Suprapubic skin (tissue), 4 donors: ENCODE measurements around the gene TENT4A. TPM values are rescaled to one million over a fixed set of nuclear protein-coding genes. Genes with fewer than 3 reads are reported as not detected.
"Not testable (repeated sequence)": the region's sequence is repeated elsewhere in the genome, so short reads cannot be mapped to it uniquely, and the experiment has no call there.

Experiments
- DNase-seq, 2 donors: peaks; one replicate each; pipeline ENCODE4 v3.0.0-alpha.2; 2019; ENCODE audit warnings: low spot score in 2 of 2
- H3K27ac ChIP-seq: fragments of 200-600 bp; sonication (generic); one replicate; pipeline ENCODE4 v1.5.1; 2019
- H3K27me3 ChIP-seq: fragments of 200-600 bp; sonication (generic); one replicate; pipeline ENCODE4 v1.5.1; 2019
- H3K36me3 ChIP-seq: fragments of 200-600 bp; sonication (generic); one replicate; pipeline ENCODE4 v1.5.1; 2019
- H3K4me1 ChIP-seq: fragments of 200-600 bp; sonication (generic); one replicate; pipeline ENCODE4 v1.5.1; 2019
- H3K4me3 ChIP-seq: fragments of 200-600 bp; sonication (generic); one replicate; pipeline ENCODE4 v1.5.1; 2019; ENCODE audit warnings: mild to moderate bottlenecking
- H3K9me3 ChIP-seq: fragments of 200-600 bp; sonication (generic); one replicate; pipeline ENCODE4 v1.5.1; 2019
- CTCF ChIP-seq, 2 donors: fragments of 200-600 bp in 1 of 2; fragments of 450-650 bp in 1 of 2; sonication (generic) in 1 of 2; IDR thresholded peaks; one replicate each; pipeline ENCODE4 v1.5.1; 2016 to 2019; ENCODE audit warnings: antibody characterized with exemption in 2 of 2, mild to moderate bottlenecking in 1 of 2, moderate library complexity in 1 of 2
- EP300 ChIP-seq: sonication (generic); formaldehyde crosslinking; IDR thresholded peaks from one replicate; pipeline ENCODE4 v1.6.1; 2017; ENCODE audit warnings: antibody characterized with exemption
- POLR2A ChIP-seq, 2 donors: fragments of 450-650 bp; IDR thresholded peaks; one replicate each; pipeline ENCODE4 v1.6.1; 2017; ENCODE audit warnings: antibody characterized with exemption in 2 of 2, mild to moderate bottlenecking in 2 of 2, moderate library complexity in 2 of 2
- POLR2AphosphoS5 ChIP-seq, 3 donors: sonication (generic); formaldehyde crosslinking; IDR thresholded peaks; one replicate each; pipeline ENCODE4 v1.6.1; 2017; ENCODE audit warnings: antibody characterized with exemption in 3 of 3
- WGBS: methylation state at CpG from one replicate; pipeline ENCODE4 v1.1.5; 2018; 5-methylcytosine and 5-hydroxymethylcytosine counted together
- total RNA-seq, 4 donors: library from RNA; depleted of rRNA; stranded (reverse); fragments of >200 nt; gene quantifications; one replicate each; pipeline ENCODE4 v1.1.0, GENCODE V29; 2016

TENT4A gene
- total RNA-seq, result 10 to 100 TPM; 36.4 to 67.3 (median 42.4) TPM

- H3K9me3 ChIP-seq, result no peaks in the 10 kb centered on the region
- peak within 1 kb of the TSS; percentile 82 for H3K4me3 ChIP-seq
- TF ChIP-seq EP300 (no peak), CTCF (IDR thresholded peaks at IDR 0.05) (no peak), POLR2AphosphoS5 (IDR thresholded peaks at IDR 0.05) (no peak), POLR2A (IDR thresholded peaks at IDR 0.05) (no peak)
- DNase-seq, result no peak
- H3K36me3 ChIP-seq, result no peaks in the 10 kb centered on the region
- peak within 1 kb of the TSS; percentile 97 for H3K27ac ChIP-seq
- H3K4me1 ChIP-seq, result peaks cover 52% of the 10 kb centered on the region
- WGBS, result 0% methylated on average over 13 of the region's 174 CpGs
- H3K27me3 ChIP-seq, result no peaks in the 10 kb centered on the region
These were observed at the start of gene TENT4A for GRCh38 chr5:6713274-6714225. TSS of gene TENT4A (plus strand) at chr5:6713432. CDS start at chr5:6713984, 552 bp downstream.

- Histone ChIP-seq H3K36me3 (peaks cover 34% of the 10 kb centered on the region), H3K4me1 (no peaks in the 10 kb centered on the region), H3K27ac (no peak overlapping the region), H3K9me3 (no peaks in the 10 kb centered on the region), H3K4me3 (no peak overlapping the region), H3K27me3 (no peaks in the 10 kb centered on the region)
- DNase-seq, result no peak
- no peak for TF ChIP-seq CTCF (IDR thresholded peaks at IDR 0.05)
- no peak for TF ChIP-seq POLR2AphosphoS5 (IDR thresholded peaks at IDR 0.05)
- TF ChIP-seq EP300, result no peak
- no peak for TF ChIP-seq POLR2A (IDR thresholded peaks at IDR 0.05)
- WGBS, result 93% methylated on average over 11 of the region's 15 CpGs
These were observed 46.5 kb upstream of the TENT4A start for GRCh38 chr5:6666762-6667161.

- no peaks in the 10 kb centered on the region for H3K27me3 ChIP-seq
- no peaks in the 10 kb centered on the region for H3K9me3 ChIP-seq
- peaks cover 34% of the 10 kb centered on the region for H3K36me3 ChIP-seq
- H3K4me1 ChIP-seq, result no peaks in the 10 kb centered on the region
- DNase-seq, result no peak
- H3K4me3 ChIP-seq, result no peak overlapping the region
- no peak overlapping the region for H3K27ac ChIP-seq
- TF ChIP-seq CTCF (IDR thresholded peaks at IDR 0.05) (no peak), POLR2AphosphoS5 (IDR thresholded peaks at IDR 0.05) (no peak), POLR2A (IDR thresholded peaks at IDR 0.05) (no peak)
- 92% methylated on average over 5 of the region's 5 CpGs for WGBS
These were observed 45.6 kb upstream of the TENT4A start for GRCh38 chr5:6667648-6668047.

- peaks cover 32% of the 10 kb centered on the region for H3K36me3 ChIP-seq
- H3K27me3 ChIP-seq, H3K4me3 ChIP-seq, H3K9me3 ChIP-seq, H3K27ac ChIP-seq, DNase-seq, H3K4me1 ChIP-seq: not testable (repeated sequence)
- WGBS, result 87% methylated on average over 9 of the region's 9 CpGs
These were observed 44.5 kb upstream of the TENT4A start for GRCh38 chr5:6668717-6669116.

GRCh38 chr5:6673031-6673430 lies 40.2 kb upstream of the TENT4A start:
- no peaks in the 10 kb centered on the region for H3K4me1 ChIP-seq
- no peak overlapping the region for H3K4me3 ChIP-seq
- H3K36me3 ChIP-seq, result peaks cover 20% of the 10 kb centered on the region
- no peaks in the 10 kb centered on the region for H3K9me3 ChIP-seq
- DNase-seq, result no peak
- no peaks in the 10 kb centered on the region for H3K27me3 ChIP-seq
- 57% methylated on average over 5 of the region's 5 CpGs for WGBS
- H3K27ac ChIP-seq, result no peak overlapping the region
- TF ChIP-seq CTCF (IDR thresholded peaks at IDR 0.05), result no peak
